NCI-H128 (cell line): ENCODE results near the gene HP.

Source experiments
- DNase-seq: peaks from one replicate; lab custom pipeline; 2025; ENCODE audit not compliant: unreplicated experiment; lab: John Stamatoyannopoulos, UW

Gene HP

DNA sequence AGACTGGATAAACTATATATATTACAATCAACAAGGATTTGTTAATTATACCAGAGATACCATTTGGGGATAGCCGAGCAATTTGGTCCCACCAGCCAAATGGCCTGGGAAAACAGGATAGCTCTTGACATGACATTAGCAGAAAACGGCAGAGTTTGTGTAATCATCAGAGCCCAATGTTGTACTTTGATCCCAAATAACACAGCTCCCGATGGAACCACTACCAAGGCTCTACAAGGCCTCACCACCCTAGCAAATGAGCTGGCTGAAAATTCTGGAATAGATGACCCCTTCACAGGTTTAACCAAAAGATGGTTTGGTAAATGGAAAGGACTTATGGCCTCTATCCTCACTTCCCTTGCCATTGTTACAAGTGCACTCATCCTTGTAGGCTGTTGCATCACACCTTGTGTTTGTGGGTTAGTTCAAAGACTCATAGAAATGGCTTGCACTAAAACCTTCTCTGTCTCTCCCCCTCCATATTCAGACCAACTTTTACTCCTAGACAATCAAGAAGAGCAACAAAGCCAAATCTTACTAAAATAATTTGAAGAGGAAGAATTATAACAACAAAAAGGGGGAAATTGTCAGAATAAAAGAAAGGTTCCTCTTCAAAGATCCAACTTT lies 29.6 kb downstream of the HP start:
- no peak for DNase-seq

DNA sequence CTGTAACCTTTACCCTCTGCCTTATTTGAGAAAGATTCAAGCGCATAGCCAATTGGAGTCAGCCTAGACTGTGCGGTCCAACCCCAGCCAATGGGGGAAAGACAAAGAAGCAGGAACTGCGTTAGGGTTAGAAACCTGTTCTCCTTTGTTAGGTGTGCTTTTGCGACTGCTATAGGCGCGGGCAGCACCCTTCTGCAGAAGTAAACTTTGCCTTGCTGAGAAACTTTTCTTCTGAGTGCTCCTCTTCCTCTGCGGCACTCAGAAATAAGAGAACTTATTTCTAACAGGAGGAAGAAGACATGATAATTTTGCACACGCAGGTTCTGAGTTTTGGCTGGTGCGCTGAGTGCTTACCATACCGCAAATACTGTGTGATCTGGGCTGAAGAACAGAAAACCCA lies 30.1 kb downstream of the HP start:
- DNase-seq = no peak

GRCh38 chr16:72085002-72085401 lies 30.7 kb downstream of the HP start:
- DNase-seq = no peak

DNA sequence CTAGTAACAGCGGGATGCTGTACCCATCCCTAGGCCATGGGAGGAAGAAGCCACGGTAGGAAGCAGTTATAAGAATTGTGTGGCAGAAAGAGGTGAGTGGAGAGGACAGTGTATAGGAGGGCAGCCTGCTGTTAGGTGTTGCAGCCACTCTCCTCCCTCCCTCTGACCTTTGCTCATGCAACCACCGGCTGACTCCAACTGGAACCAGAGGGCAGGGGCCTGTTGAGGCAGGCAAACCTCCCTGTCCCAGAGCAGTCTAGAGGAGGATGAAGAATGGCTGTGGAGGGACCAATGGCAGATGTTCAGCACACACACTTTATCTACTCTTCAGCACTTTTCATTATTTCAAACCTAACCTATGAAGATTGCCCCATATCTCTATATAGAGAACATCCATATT lies 36.9 kb downstream of the HP start:
- DNase-seq = no peak

GRCh38 chr16:72092832-72093447 lies 38.6 kb downstream of the HP start:
- no peak for DNase-seq

DNA sequence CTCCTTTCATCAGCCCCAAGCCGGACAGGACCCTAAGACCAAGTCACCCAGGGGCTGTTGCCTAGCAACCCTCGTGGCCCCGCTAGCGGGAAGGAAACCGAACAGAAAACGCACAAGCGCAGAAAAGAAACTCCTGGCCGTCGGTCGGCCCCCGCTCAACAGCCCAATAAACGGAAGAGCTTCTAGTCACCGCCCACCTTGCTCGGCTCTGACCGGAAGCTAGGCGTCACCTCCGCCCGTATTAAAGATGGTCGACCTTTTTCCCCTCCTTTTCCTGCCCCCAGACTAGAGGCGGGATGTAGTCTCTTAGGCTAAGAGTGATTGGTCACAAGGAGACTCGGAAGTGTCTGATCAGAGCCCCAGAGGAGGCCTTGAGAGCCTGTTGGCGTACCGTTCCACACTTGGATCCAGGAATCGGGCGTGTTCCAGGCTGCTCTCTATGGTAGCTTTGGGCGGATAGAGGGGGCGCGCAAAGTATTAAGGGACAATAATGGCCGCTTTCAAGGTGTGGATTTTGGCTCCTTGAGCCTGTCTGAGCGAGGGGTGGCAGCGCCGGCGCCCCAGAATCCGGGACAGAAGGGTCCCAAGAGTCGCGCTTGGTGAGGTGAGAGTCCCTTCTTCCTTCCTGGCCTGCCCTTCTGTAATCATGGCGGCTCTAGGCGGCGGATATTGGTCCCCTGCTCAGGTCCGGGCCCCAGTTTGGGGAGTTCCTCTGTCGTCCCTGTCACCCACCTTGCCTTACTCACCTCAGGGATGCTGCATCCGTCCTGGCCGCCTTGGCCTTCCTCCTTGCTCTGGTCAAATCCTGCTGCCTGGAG lies 39.4 kb downstream of the HP start, which contains the start of the genes DHX38 and TXNL4B:
Gene DHX38 (plus strand): TSS at position 400 of the 818 bp plus-strand sequence. CDS start 2,311 bp downstream, outside the sequence.
Gene TXNL4B (minus strand): TSS at position 173 of the 818 bp plus-strand sequence. CDS start 2,871 bp downstream, outside the sequence.
- DNase-seq = peak; percentile 91

DNA sequence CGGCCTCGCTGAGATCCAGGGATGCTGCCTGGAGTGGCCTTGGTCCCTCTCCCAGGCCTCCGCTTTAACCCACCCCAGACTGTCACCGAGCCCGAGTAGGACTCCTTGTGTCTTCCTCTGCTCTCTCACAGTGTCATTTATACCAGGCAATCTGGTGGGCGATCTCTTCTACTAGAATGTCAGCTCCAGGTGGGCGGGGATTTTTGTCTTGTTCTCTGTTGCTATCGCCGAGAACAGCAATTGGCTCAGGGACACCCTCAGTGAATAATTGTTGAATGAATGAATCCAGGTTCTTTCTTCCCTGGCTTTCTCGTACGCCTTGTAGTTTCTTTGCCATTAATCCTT lies 39.9 kb downstream of the HP start:
- DNase-seq = no peak

- DNase-seq = no peak
Observed at GRCh38 chr16:72098936-72099335, 44.6 kb downstream of the HP start.

DNA sequence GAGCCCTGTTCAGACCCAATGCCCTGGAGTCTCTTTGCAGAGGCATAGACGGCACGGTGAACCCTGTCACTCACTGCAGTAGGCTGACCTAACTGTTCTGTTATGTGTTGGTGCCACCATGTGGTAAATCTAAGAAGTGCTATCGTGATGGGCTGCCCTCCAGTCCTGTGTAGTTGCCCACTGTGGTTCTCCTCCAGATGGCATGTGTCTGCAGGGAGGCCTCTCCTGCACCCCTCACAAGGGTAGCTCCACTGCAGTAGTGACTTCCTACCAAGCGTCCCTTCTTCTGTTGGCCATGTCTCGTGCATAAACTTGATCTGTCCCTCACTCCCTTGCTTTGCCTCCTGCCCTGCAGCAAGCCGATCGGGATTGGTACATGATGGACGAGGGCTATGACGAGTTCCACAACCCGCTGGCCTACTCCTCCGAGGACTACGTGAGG lies 45.1 kb downstream of the HP start:
- no peak for DNase-seq

GRCh38 chr16:72101195-72101594 lies 46.9 kb downstream of the HP start:
- DNase-seq = no peak

DNA sequence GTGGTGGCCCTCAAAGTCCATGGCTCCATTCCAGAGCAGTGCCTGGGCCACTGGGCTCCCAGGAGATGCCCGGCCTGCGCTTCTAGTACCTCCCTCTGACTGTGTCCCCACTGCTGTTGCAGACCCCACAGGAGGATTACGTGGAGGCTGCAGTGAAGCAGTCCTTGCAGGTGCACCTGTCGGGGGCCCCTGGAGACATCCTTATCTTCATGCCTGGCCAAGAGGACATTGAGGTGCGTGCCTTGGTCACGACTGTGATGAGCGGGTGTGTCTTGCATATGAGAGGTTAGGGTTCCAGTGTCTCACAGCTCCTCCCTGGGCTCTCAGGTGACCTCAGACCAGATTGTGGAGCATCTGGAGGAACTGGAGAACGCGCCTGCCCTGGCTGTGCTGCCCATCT lies 50.6 kb downstream of the HP start:
- DNase-seq = no peak

DNA sequence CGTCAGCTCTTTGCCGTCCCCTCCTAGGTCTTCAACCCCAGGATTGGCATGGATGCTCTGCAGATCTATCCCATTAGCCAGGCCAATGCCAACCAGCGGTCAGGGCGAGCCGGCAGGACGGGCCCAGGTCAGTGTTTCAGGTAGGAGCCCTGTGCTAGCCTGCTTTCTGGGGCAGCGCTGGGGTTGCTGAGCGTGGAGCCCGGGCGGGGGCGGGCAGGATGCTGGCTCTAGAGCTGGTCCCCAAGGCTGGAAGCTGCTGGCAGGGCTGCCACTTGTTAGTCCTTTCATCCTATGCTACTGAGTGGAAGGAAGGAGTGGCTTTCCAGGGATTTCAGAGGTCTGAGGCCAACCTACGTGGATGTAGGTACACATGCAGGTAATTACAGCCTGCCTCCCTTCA lies 51.7 kb downstream of the HP start:
- no peak for DNase-seq

- DNase-seq = no peak
Observed at GRCh38 chr16:72107371-72107770, 53.1 kb downstream of the HP start.

GRCh38 chr16:72108353-72109102 lies 54.2 kb downstream of the HP start:
- no peak for DNase-seq

- DNase-seq = no peak
Observed at GRCh38 chr16:72109300-72109699, 55.0 kb downstream of the HP start.

GRCh38 chr16:72109966-72110530 lies 55.7 kb downstream of the HP start:
- DNase-seq = no peak
